RWPE2 (cell line): ENCODE results near the gene ARHGEF11.

Source experiments
- ATAC-seq: fragments of 200-7000 bp; cut with Tn5 transposase; 3 replicates; pipeline ENCODE4 v1.9.1; 2021; ENCODE audit warnings: low read depth
- DNase-seq: peaks from one replicate; pipeline ENCODE4 v3.0.0-alpha.2; 2020; ENCODE audit warnings: low spot score
- H3K27ac ChIP-seq: fragments of 450-650 bp; 2 replicates; pipeline ENCODE4 v1.5.1; 2017; ENCODE audit warnings: mild to moderate bottlenecking; ENCODE audit not compliant: poor library complexity, severe bottlenecking
- H3K27me3 ChIP-seq: fragments of 250-450 bp; sonication (Bioruptor Pico); 2 replicates; pipeline ENCODE4 v1.5.1; 2021; ENCODE audit warnings: mild to moderate bottlenecking, moderate library complexity; ENCODE audit not compliant: insufficient read depth, poor library complexity, severe bottlenecking
- H3K36me3 ChIP-seq: fragments of 250-450 bp; sonication (Bioruptor Pico); 2 replicates; pipeline ENCODE4 v1.5.1; 2020; ENCODE audit warnings: low read depth, mild to moderate bottlenecking, moderate library complexity
- H3K4me1 ChIP-seq: fragments of 250-450 bp; sonication (Bioruptor Pico); 2 replicates; pipeline ENCODE4 v1.5.1; 2021; ENCODE audit warnings: mild to moderate bottlenecking, moderate library complexity; ENCODE audit not compliant: insufficient read depth, poor library complexity, severe bottlenecking
- H3K4me3 ChIP-seq: fragments of 250-450 bp; sonication (Bioruptor Pico); 2 replicates; pipeline ENCODE4 v1.5.1; 2021; ENCODE audit warnings: mild to moderate bottlenecking, moderate library complexity; ENCODE audit not compliant: severe bottlenecking
- H3K9me3 ChIP-seq: fragments of 250-450 bp; sonication (Bioruptor Pico); 2 replicates; pipeline ENCODE4 v1.5.1; 2021; ENCODE audit warnings: mild to moderate bottlenecking, moderate library complexity; ENCODE audit not compliant: severe bottlenecking
- CTCF ChIP-seq: fragments of 450-650 bp; IDR thresholded peaks from one replicate; pipeline ENCODE4 v1.5.1; 2017; ENCODE audit warnings: mild to moderate bottlenecking, moderate library complexity; ENCODE audit not compliant: poor library complexity, severe bottlenecking

ARHGEF11 gene

GRCh38 chr1:156942176-156942575 lies 103.4 kb downstream of the ARHGEF11 start:
- no peak for TF ChIP-seq CTCF
- peaks cover 16% of the 10 kb centered on the region; the same call in 1 of the 2 replicates for H3K36me3 ChIP-seq
- no peak overlapping the region for H3K27ac ChIP-seq
- ATAC-seq, result no peak
- H3K4me3 ChIP-seq, result no peak overlapping the region
- H3K9me3 ChIP-seq, result no peaks in the 10 kb centered on the region
- H3K27me3 ChIP-seq, result no peaks in the 10 kb centered on the region
- no peak for DNase-seq
- no peaks in the 10 kb centered on the region for H3K4me1 ChIP-seq

DNA sequence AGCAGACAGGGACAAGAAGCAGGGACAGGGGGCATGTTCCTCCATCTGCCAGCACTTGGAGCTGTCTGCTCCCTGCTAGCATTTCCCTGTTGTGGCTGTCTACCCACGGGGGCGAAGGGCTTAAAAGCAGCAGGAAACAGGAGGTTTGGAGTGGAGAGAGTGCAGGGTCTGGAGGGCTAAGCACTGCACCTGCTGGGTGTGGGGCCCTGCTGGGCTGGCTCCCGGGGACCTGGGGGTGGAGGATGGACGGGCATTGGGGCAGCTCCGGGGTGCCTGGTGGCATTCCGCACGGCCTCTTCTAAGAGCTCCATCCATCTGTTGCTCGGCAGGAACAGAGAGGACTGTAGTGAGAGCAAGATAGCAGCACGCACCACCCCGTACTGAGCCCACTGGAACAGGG lies 103.9 kb downstream of the ARHGEF11 start:
- Histone ChIP-seq H3K4me3 (no peak overlapping the region), H3K9me3 (no peaks in the 10 kb centered on the region), H3K27ac (no peak overlapping the region), H3K36me3 (peaks cover 16% of the 10 kb centered on the region; the same call in 1 of the 2 replicates), H3K4me1 (no peaks in the 10 kb centered on the region), H3K27me3 (no peaks in the 10 kb centered on the region)
- ATAC-seq, result no peak
- no peak for DNase-seq
- TF ChIP-seq CTCF, result no peak

- ATAC-seq, result no peak
- H3K36me3 ChIP-seq, result peaks cover 16% of the 10 kb centered on the region; the same call in 1 of the 2 replicates
- H3K27me3 ChIP-seq, result no peaks in the 10 kb centered on the region
- no peak for DNase-seq
- no peaks in the 10 kb centered on the region for H3K9me3 ChIP-seq
- no peak for TF ChIP-seq CTCF
- no peaks in the 10 kb centered on the region for H3K4me1 ChIP-seq
- no peak overlapping the region for H3K27ac ChIP-seq
- no peak overlapping the region for H3K4me3 ChIP-seq
These were observed 105.7 kb downstream of the ARHGEF11 start for GRCh38 chr1:156939786-156940334.

DNA sequence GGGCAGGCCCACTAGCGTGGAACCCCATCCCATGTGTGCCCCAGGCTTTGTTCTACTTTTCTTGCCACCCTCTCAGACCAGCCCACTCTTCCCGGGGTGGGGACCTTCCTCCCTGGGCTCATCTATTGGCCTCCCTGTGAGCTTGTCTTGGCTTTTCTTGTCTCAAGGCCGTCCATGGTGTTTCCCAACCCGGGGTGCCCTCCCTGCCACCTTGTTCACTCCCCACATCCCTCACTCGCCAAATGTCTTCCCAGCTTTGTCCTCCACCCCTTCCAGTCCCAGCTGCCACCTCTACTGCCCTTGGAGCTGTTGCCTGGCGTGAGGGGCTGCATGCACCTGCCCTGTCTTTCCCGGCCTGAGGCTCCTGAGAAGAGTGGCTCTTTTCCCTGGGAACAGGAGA lies 106.7 kb downstream of the ARHGEF11 start:
- Histone ChIP-seq H3K4me1 (no peaks in the 10 kb centered on the region), H3K9me3 (no peaks in the 10 kb centered on the region), H3K27me3 (no peaks in the 10 kb centered on the region), H3K27ac (no peak overlapping the region), H3K4me3 (no peak overlapping the region), H3K36me3 (peaks cover 10% of the 10 kb centered on the region; the same call in 1 of the 2 replicates)
- no peak for ATAC-seq
- no peak for TF ChIP-seq CTCF
- no peak for DNase-seq

DNA sequence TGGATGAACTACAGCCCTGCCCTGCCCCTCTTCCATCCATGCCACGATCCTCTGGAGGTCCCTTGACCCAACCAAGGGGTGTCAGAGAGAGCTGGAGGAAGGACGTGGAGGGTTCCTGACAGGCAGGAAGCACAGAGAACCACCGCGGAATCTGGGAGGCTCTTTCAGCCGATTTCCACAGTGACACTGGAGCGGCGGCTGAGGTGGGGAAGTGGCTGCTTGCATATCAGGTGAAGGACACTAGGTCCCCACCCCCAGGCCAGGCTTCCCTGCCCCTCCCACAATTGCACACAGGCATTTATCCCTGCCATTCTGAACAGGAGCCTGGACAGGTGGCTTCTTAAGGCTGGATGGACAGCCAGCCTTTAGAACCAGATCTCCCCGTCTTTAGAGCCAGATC lies 107.7 kb downstream of the ARHGEF11 start:
- 0 out of 2 replicates have a peak, but pooled peaks cover 7% of the 10 kb centered on the region for H3K36me3 ChIP-seq
- no peak overlapping the region for H3K27ac ChIP-seq
- ATAC-seq (no peak), DNase-seq (no peak)
- H3K4me1 ChIP-seq, result no peaks in the 10 kb centered on the region
- H3K9me3 ChIP-seq, result no peaks in the 10 kb centered on the region
- no peak overlapping the region for H3K4me3 ChIP-seq
- H3K27me3 ChIP-seq, result no peaks in the 10 kb centered on the region
- TF ChIP-seq CTCF, result no peak
